Transverse colon (tissue), 4 donors: ENCODE data around the gene FGD3. TPM values are rescaled to one million over a fixed set of nuclear protein-coding genes. Genes with fewer than 3 reads are reported as not detected.

ENCODE experiments used
- DNase-seq: peaks from one replicate; pipeline ENCODE4 v3.0.0-alpha.2; 2019
- H3K27ac ChIP-seq, 4 donors: fragments of 200-600 bp; sonication (generic); 2 replicates each; pipeline ENCODE4 v1.5.1; 2016 to 2018; ENCODE audit warnings: inconsistent platforms in 4 of 4
- H3K27me3 ChIP-seq: fragments of 200-600 bp; sonication (generic); 2 replicates; pipeline ENCODE4 v1.5.1; 2017; ENCODE audit warnings: inconsistent platforms
- H3K36me3 ChIP-seq, 4 donors: fragments of 200-600 bp; sonication (generic); 2 replicates each; pipeline ENCODE4 v1.5.1; 2017 to 2019; ENCODE audit warnings: inconsistent platforms in 4 of 4
- H3K4me1 ChIP-seq, 4 donors: fragments of 200-600 bp; sonication (generic); 2 replicates each; pipeline ENCODE4 v1.5.1; 2017 to 2020; ENCODE audit warnings: inconsistent platforms in 4 of 4
- H3K4me3 ChIP-seq, 4 donors: fragments of 200-600 bp; sonication (generic); 1 replicate in 1 of 4; 2 replicates in 3 of 4; pipeline versions ENCODE4 v1.5.1 to v1.6.1; 2017 to 2019; ENCODE audit warnings: inconsistent platforms in 4 of 4
- H3K9me3 ChIP-seq, 2 donors: fragments of 200-600 bp; sonication (generic); 2 replicates each; pipeline ENCODE4 v1.5.1; 2017 to 2019; ENCODE audit warnings: inconsistent platforms in 2 of 2
- EP300 ChIP-seq: sonication (generic); formaldehyde crosslinking; IDR thresholded peaks from one replicate; pipeline ENCODE4 v1.6.1; 2017; ENCODE audit warnings: antibody characterized with exemption, low read depth
- POLR2A ChIP-seq: fragments of 450-650 bp; IDR thresholded peaks from one replicate; pipeline ENCODE4 v1.6.1; 2016; ENCODE audit warnings: antibody characterized with exemption, mild to moderate bottlenecking, moderate library complexity
- POLR2AphosphoS5 ChIP-seq, 3 donors: sonication (generic); formaldehyde crosslinking; IDR thresholded peaks; one replicate each; pipeline ENCODE4 v1.6.1; 2016; ENCODE audit warnings: antibody characterized with exemption in 3 of 3
- WGBS, 2 donors: methylation state at CpG; one replicate each; pipeline ENCODE4 v1.1.5; 2018; ENCODE audit warnings: low coverage in 1 of 2; 5-methylcytosine and 5-hydroxymethylcytosine counted together
- in situ Hi-C, 4 donors: fragments of 200-750 bp; cut with MboI; loops; one replicate each; pipeline versions ENCODE4 v1.15.0 to v1.15.1; 2017; ENCODE audit warnings: low sequenced_read_pairs in 3 of 4, low pct_ligation_motif_present in 1 of 4, low pct_unique_long_range_greater_than_20kb in 1 of 4
- intact Hi-C: fragments of 100-400 bp; cut with DNase I; formaldehyde crosslinking; loops from one replicate; pipeline ENCODE4 v1.15.1; 2023; ENCODE audit warnings: low total_unique reads
- total RNA-seq, 4 donors: library from RNA; depleted of rRNA; stranded (reverse); fragments of >200 nt; gene quantifications; one replicate each; pipeline ENCODE4 v1.1.0, GENCODE V29; 2016
- TF ChIP-seq, protein P1 (sequence below), 5 experiments: fragments of 200-600 bp in 3 of 5; fragments of 450-650 bp in 2 of 5; sonication (generic) in 3 of 5; IDR thresholded peaks; 1 replicate in 2 of 5; 2 replicates in 3 of 5; pipeline ENCODE4 v1.5.1; 2016 to 2017; ENCODE audit warnings: antibody characterized with exemption in 5 of 5, inconsistent platforms in 3 of 5, mild to moderate bottlenecking in 2 of 5, moderate library complexity in 1 of 5

FGD3 gene
- total RNA-seq, 4 donors from 2014 or later = 5.2 to 9.7 (median 6.0) TPM; not detected in 1

- Histone ChIP-seq H3K4me1 (no peaks in the 10 kb centered on the region), H3K4me3 (no peak overlapping the region), H3K9me3 (no peaks in the 10 kb centered on the region), H3K27ac (no peak overlapping the region), H3K27me3 (no peaks in the 10 kb centered on the region), H3K36me3 (no peaks in the 10 kb centered on the region)
- in situ Hi-C loops (no loop called here), intact Hi-C loops (no loop called here)
- WGBS, 2 donors = 80 to 86% methylated on average over 2 of the region's 2 CpGs
- DNase-seq = no peak
- TF ChIP-seq POLR2AphosphoS5 (IDR thresholded peaks at IDR 0.05) (no peak), EP300 (no peak), POLR2A (no peak)
- TF ChIP-seq, protein P1, sequence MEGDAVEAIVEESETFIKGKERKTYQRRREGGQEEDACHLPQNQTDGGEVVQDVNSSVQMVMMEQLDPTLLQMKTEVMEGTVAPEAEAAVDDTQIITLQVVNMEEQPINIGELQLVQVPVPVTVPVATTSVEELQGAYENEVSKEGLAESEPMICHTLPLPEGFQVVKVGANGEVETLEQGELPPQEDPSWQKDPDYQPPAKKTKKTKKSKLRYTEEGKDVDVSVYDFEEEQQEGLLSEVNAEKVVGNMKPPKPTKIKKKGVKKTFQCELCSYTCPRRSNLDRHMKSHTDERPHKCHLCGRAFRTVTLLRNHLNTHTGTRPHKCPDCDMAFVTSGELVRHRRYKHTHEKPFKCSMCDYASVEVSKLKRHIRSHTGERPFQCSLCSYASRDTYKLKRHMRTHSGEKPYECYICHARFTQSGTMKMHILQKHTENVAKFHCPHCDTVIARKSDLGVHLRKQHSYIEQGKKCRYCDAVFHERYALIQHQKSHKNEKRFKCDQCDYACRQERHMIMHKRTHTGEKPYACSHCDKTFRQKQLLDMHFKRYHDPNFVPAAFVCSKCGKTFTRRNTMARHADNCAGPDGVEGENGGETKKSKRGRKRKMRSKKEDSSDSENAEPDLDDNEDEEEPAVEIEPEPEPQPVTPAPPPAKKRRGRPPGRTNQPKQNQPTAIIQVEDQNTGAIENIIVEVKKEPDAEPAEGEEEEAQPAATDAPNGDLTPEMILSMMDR (IDR thresholded peaks at IDR 0.05) = no peak
Measured at GRCh38 chr9:93045521-93045920, 98.2 kb downstream of the FGD3 start.

GRCh38 chr9:93048566-93049448 lies 101.5 kb downstream of the FGD3 start:
- no peaks in the 10 kb centered on the region for H3K4me1 ChIP-seq
- H3K36me3 ChIP-seq = no peaks in the 10 kb centered on the region
- H3K4me3 ChIP-seq = no peak overlapping the region
- WGBS, 2 donors = 90% methylated on average over 8 of the region's 8 CpGs; no CpG with 5 or more reads in 1 of the 2 donors
- H3K27me3 ChIP-seq = no peaks in the 10 kb centered on the region
- intact Hi-C loops = no loop called here
- no peak for TF ChIP-seq POLR2A
- TF ChIP-seq EP300 = no peak
- TF ChIP-seq POLR2AphosphoS5 (IDR thresholded peaks at IDR 0.05) = no peak
- TF ChIP-seq, protein P1 (IDR thresholded peaks at IDR 0.05) = no peak
- H3K27ac ChIP-seq = no peak overlapping the region
- no peak for DNase-seq
- H3K9me3 ChIP-seq = no peaks in the 10 kb centered on the region
- in situ Hi-C loops = no loop called here

- no peaks in the 10 kb centered on the region for H3K36me3 ChIP-seq
- TF ChIP-seq EP300 (no peak), POLR2AphosphoS5 (IDR thresholded peaks at IDR 0.05) (no peak), POLR2A (no peak)
- TF ChIP-seq, protein P1 (IDR thresholded peaks at IDR 0.05) = no peak
- in situ Hi-C loops (no loop called here), intact Hi-C loops (no loop called here)
- no peak overlapping the region for H3K27ac ChIP-seq
- H3K27me3 ChIP-seq = no peaks in the 10 kb centered on the region
- no peak overlapping the region for H3K4me3 ChIP-seq
- H3K9me3 ChIP-seq = no peaks in the 10 kb centered on the region
- WGBS, 2 donors = 66% methylated on average over 4 of the region's 4 CpGs; no CpG with 5 or more reads in 1 of the 2 donors
- no peak for DNase-seq
- no peaks in the 10 kb centered on the region for H3K4me1 ChIP-seq
Measured at GRCh38 chr9:93049491-93049890, 102.2 kb downstream of the FGD3 start.

GRCh38 chr9:93050231-93050630 lies 102.9 kb downstream of the FGD3 start:
- Histone ChIP-seq H3K27me3 (no peaks in the 10 kb centered on the region), H3K4me3 (no peak overlapping the region), H3K4me1 (no peaks in the 10 kb centered on the region), H3K36me3 (no peaks in the 10 kb centered on the region), H3K9me3 (no peaks in the 10 kb centered on the region), H3K27ac (no peak overlapping the region)
- DNase-seq = no peak
- WGBS, 2 donors = 95 to 100% methylated on average over 2 to 4 of the region's 4 CpGs
- in situ Hi-C loops = no loop called here
- TF ChIP-seq EP300 (no peak), POLR2A (no peak), POLR2AphosphoS5 (IDR thresholded peaks at IDR 0.05) (no peak)
- TF ChIP-seq, protein P1 (IDR thresholded peaks at IDR 0.05) = no peak
- intact Hi-C loops = no loop called here
